A549 (cell line): Measurements from ENCODE around the gene UPF2. TPM values are rescaled to one million over a fixed set of nuclear protein-coding genes. Genes with fewer than 3 reads are reported as not detected.

Experiments used
- ATAC-seq, 2 experiments: fragments of 200-7000 bp in 1 of 2; fragments of >200 bp in 1 of 2; cut with Nextera tagmentation in 1 of 2; cut with Tn5 transposase in 1 of 2; 3 replicates each; pipeline versions ENCODE4 v1.8.0 to v1.9.1; 2018 to 2020; ENCODE audit warnings: mild to moderate bottlenecking in 1 of 2, moderate library complexity in 1 of 2
- CTCF ChIA-PET: fragments of 300-600 bp; sonication (Branson Sonifier 250); formaldehyde crosslinking; extraction: SDS; loops from one replicate; lab custom pipeline; 2021; ENCODE audit warnings: antibody characterized with exemption, inconsistent platforms; lab: Yijun Ruan, JAX
- POLR2A ChIA-PET: fragments of 350-600 bp; formaldehyde crosslinking; extraction: SDS; loops from one replicate; lab custom pipeline; 2021; ENCODE audit warnings: antibody characterized with exemption, inconsistent platforms; lab: Yijun Ruan, JAX
- DNase-seq, 2 experiments: peaks; one replicate each; pipeline versions ENCODE4 v3.0.0 to v3.0.0-alpha.2; 2011 to 2016; ENCODE audit warnings: low read depth in 1 of 2, low spot score in 1 of 2
- FAIRE-seq: peaks from 2 replicates; lab custom pipeline; 2011; peaks lifted over from hg19 to GRCh38; lab: Jason Lieb, UNC
- H3K27ac ChIP-seq, 2 experiments: fragments of >200 bp; sonication (Bioruptor Twin); formaldehyde crosslinking; 3 replicates each; pipeline ENCODE4 v1.5.1; 2016 to 2017
- H3K4me1 ChIP-seq: fragments of >200 bp; sonication (Bioruptor Twin); formaldehyde crosslinking; 3 replicates; pipeline ENCODE4 v1.6.1; 2016
- H3K4me2 ChIP-seq: fragments of >200 bp; sonication (Bioruptor Twin); formaldehyde crosslinking; 3 replicates; pipeline ENCODE4 v1.6.1; 2016
- H3K4me3 ChIP-seq: fragments of >200 bp; sonication (Bioruptor Twin); formaldehyde crosslinking; 3 replicates; pipeline ENCODE4 v1.5.1; 2016
- H3K9me3 ChIP-seq: fragments of >200 bp; sonication (Bioruptor Twin); formaldehyde crosslinking; 3 replicates; pipeline ENCODE4 v1.6.1; 2016
- BHLHE40 ChIP-seq: IDR thresholded peaks from 2 replicates; pipeline ENCODE4 v1.6.1; 2012; ENCODE audit warnings: low read depth, low read length, inconsistent platforms
- CBX2 ChIP-seq: fragments of 200-600 bp; sonication (generic); IDR thresholded peaks from 2 replicates; pipeline ENCODE4 v1.6.1; 2016; ENCODE audit warnings: low read depth, mild to moderate bottlenecking, borderline replicate concordance
- EHMT2 ChIP-seq: fragments of 200-600 bp; sonication (generic); IDR thresholded peaks from 2 replicates; pipeline ENCODE4 v1.6.1; 2016; ENCODE audit warnings: antibody characterized with exemption, low read depth, mild to moderate bottlenecking, moderate library complexity
- EP300 ChIP-seq, 2 experiments: fragments of >200 bp; sonication (Bioruptor Twin); formaldehyde crosslinking; IDR thresholded peaks; 2 replicates in 1 of 2; 3 replicates in 1 of 2; pipeline ENCODE4 v1.6.1; 2016 to 2017
- FOSL2 ChIP-seq, 2 experiments: fragments of 450-650 bp in 1 of 2; fragments of >200 bp in 1 of 2; sonication (Bioruptor Twin) in 1 of 2; formaldehyde crosslinking; IDR thresholded peaks; 2 replicates each; pipeline versions ENCODE4 v1.5.0 to v1.6.1; 2016 to 2020; ENCODE audit warnings: mild to moderate bottlenecking in 1 of 2, moderate library complexity in 1 of 2
- HDAC2 ChIP-seq: fragments of 200-600 bp; sonication (generic); IDR thresholded peaks from 2 replicates; pipeline ENCODE4 v1.6.1; 2016
- HOXB5 ChIP-seq: fragments of 250-450 bp; sonication (Bioruptor Pico); IDR thresholded peaks from 2 replicates; pipeline ENCODE4 v1.5.0; 2020; ENCODE audit warnings: mild to moderate bottlenecking, moderate library complexity
- KDM1A ChIP-seq: fragments of 200-600 bp; sonication (generic); IDR thresholded peaks from 2 replicates; pipeline ENCODE4 v1.6.1; 2016; ENCODE audit warnings: low read depth, mild to moderate bottlenecking
- KDM5A ChIP-seq: fragments of 200-600 bp; sonication (generic); IDR thresholded peaks from 2 replicates; pipeline ENCODE4 v1.6.1; 2016; ENCODE audit warnings: antibody characterized with exemption, mild to moderate bottlenecking
- MAX ChIP-seq: IDR thresholded peaks from 2 replicates; pipeline ENCODE4 v1.6.1; 2012
- MAZ ChIP-seq: fragments of 150-350 bp; IDR thresholded peaks from 2 replicates; pipeline ENCODE4 v1.6.1; 2014; ENCODE audit warnings: antibody characterized with exemption, low read depth, low read length, borderline replicate concordance
- NFE2L2 ChIP-seq: fragments of 150-350 bp; conservative IDR thresholded peaks from 2 replicates; pipeline ENCODE4 v1.6.1; 2014; ENCODE audit warnings: low read length
- NR3C1 ChIP-seq: fragments of >200 bp; sonication (Bioruptor Twin); formaldehyde crosslinking; IDR thresholded peaks from 3 replicates; pipeline ENCODE4 v1.6.1; 2017
- POLR2A ChIP-seq: IDR thresholded peaks from 2 replicates; pipeline ENCODE4 v1.6.1; 2012; ENCODE audit warnings: mild to moderate bottlenecking, low read length
- POLR2AphosphoS2 ChIP-seq: conservative IDR thresholded peaks from 2 replicates; pipeline ENCODE4 v1.6.1; 2012; ENCODE audit warnings: low read length, improper control_type of control experiment, inconsistent platforms
- REST ChIP-seq: fragments of 200-600 bp; sonication (generic); IDR thresholded peaks from 2 replicates; pipeline ENCODE4 v1.6.1; 2016; ENCODE audit warnings: antibody characterized with exemption, mild to moderate bottlenecking, moderate library complexity
- SMC3 ChIP-seq: fragments of >200 bp; sonication (Bioruptor Twin); formaldehyde crosslinking; IDR thresholded peaks from 3 replicates; pipeline ENCODE4 v1.6.1; 2018; ENCODE audit warnings: inconsistent platforms
- TFCP2L1 ChIP-seq: fragments of 250-450 bp; sonication (Bioruptor Pico); IDR thresholded peaks from 2 replicates; pipeline ENCODE4 v1.5.0; 2021; ENCODE audit warnings: mild to moderate bottlenecking
- WGBS: methylation state at CpG from one replicate; pipeline ENCODE4 v1.1.6; 2017; ENCODE audit errors: missing lambda C conversion rate; 5-methylcytosine and 5-hydroxymethylcytosine counted together
- polyA plus RNA-seq, 4 experiments: library from polyadenylated mRNA; depleted of rRNA in 3 of 4; stranded (reverse); fragments of >200 nt; fragmentation: RNase III in 1 of 4; extraction: RNeasy Plus Mini Kit Qiagen cat#74134 plus additional on column Dnase treatment in 1 of 4; gene quantifications; 2 replicates in 3 of 4; 3 replicates in 1 of 4; pipeline ENCODE4 v1.2.3, GENCODE V29; 2011 to 2017
- TF ChIP-seq, protein P1 (sequence below): fragments of 250-450 bp; sonication (Bioruptor Pico); IDR thresholded peaks from 2 replicates; pipeline ENCODE4 v1.5.0; 2020; ENCODE audit warnings: low read depth, mild to moderate bottlenecking, moderate library complexity
- TF ChIP-seq, protein P2 (sequence below): IDR thresholded peaks from 2 replicates; pipeline ENCODE4 v1.6.1; 2012; ENCODE audit warnings: low read depth, borderline replicate concordance

Gene UPF2
- polyA plus RNA-seq, 2 of the 4 experiments (the other 2 are of a cell fraction), result 16.5 to 21.6 TPM

GRCh38 chr10:11962176-11962575, 80.4 kb downstream of the UPF2 start:
- ChIA-PET POLR2A (no interaction called here), CTCF (interaction anchor here (0.7 to 3.4 kb wide), 3 partner anchors 24 to 294 kb away, joined by 3 to 11 read pairs (median 6); no protein-coding TSS in a partner anchor)
- Histone ChIP-seq H3K27ac (no peak overlapping the region), H3K4me2 (no peak overlapping the region), H3K9me3 (peaks cover 14% of the 10 kb centered on the region), H3K4me3 (no peak overlapping the region), H3K4me1 (peaks cover 19% of the 10 kb centered on the region)
- ATAC-seq (no peak), FAIRE-seq (no peak), DNase-seq (no peak)
- 92% methylated on average over 2 of the region's 2 CpGs for WGBS
- TF ChIP-seq FOSL2 (IDR thresholded peaks at IDR 0.05), result no peak
- no peak for TF ChIP-seq FOSL2 (CRISPR knock-in tag; IDR thresholded peaks at IDR 0.05)
- TF ChIP-seq MAX, result no peak
- TF ChIP-seq HDAC2, result no peak
- TF ChIP-seq BHLHE40, result no peak
- TF ChIP-seq NFE2L2, result no peak
- no peak for TF ChIP-seq TFCP2L1 (CRISPR knock-in tag)
- TF ChIP-seq, protein P1, sequence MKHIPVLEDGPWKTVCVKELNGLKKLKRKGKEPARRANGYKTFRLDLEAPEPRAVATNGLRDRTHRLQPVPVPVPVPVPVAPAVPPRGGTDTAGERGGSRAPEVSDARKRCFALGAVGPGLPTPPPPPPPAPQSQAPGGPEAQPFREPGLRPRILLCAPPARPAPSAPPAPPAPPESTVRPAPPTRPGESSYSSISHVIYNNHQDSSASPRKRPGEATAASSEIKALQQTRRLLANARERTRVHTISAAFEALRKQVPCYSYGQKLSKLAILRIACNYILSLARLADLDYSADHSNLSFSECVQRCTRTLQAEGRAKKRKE (CRISPR knock-in tag), result no peak
- no peak for TF ChIP-seq KDM5A
- TF ChIP-seq KDM1A, result no peak

- ChIA-PET CTCF (interaction anchor here (0.6 to 3.4 kb wide), 3 partner anchors 25 to 216 kb away, joined by 3 to 11 read pairs (median 4); no protein-coding TSS in a partner anchor), POLR2A (no interaction called here)
- Histone ChIP-seq H3K27ac (no peak overlapping the region), H3K9me3 (peaks cover 10% of the 10 kb centered on the region), H3K4me1 (peaks cover 19% of the 10 kb centered on the region), H3K4me2 (no peak overlapping the region), H3K4me3 (no peak overlapping the region)
- no peak for ATAC-seq
- WGBS, result 92% methylated on average over 4 of the region's 4 CpGs
- DNase-seq, result no peak
- no peak for FAIRE-seq
- TF ChIP-seq POLR2A (no peak), HOXB5 (CRISPR knock-in tag) (no peak), REST (no peak)
Observed at GRCh38 chr10:11961771-11962170, 80.8 kb downstream of the UPF2 start.

DNA sequence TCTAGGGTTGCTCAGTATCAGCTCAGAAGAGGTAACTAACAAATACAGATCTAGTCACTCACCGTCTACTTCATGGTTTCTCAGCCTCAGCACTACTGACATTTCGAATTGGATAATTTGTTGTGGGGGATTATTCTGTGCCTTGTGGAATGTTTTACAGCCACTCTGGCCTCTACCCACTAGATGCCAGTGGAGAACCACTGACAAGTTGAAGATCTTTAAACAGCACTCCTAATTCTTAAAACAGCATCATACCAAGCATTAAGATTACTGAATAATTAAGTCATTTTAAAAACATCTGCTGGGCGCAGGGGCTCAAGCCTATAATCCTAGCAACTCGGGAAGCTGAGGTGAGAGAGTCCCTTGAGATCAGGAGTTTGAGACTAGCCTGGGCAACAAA, 82.6 kb downstream of the UPF2 start:
- 92% methylated on average over 4 of the region's 4 CpGs for WGBS
- no peak overlapping the region for H3K4me2 ChIP-seq
- DNase-seq (no peak), FAIRE-seq (no peak), ATAC-seq (no peak)
- ChIA-PET POLR2A (no interaction called here), CTCF (interaction anchor here (0.9 to 1.5 kb wide), 5 partner anchors 27 to 261 kb away, joined by 3 to 4 read pairs (median 4); no protein-coding TSS in a partner anchor)
- TF ChIP-seq SMC3 (no peak), REST (no peak), NR3C1 (no peak), POLR2AphosphoS2 (no peak), CBX2 (no peak), MAZ (no peak), EHMT2 (no peak), EP300 (IDR thresholded peaks at IDR 0.05) (no peak), HDAC2 (no peak)
- TF ChIP-seq, protein P2, sequence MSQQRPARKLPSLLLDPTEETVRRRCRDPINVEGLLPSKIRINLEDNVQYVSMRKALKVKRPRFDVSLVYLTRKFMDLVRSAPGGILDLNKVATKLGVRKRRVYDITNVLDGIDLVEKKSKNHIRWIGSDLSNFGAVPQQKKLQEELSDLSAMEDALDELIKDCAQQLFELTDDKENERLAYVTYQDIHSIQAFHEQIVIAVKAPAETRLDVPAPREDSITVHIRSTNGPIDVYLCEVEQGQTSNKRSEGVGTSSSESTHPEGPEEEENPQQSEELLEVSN, result no peak
- H3K9me3 ChIP-seq, result no peaks in the 10 kb centered on the region
- peaks cover 19% of the 10 kb centered on the region for H3K4me1 ChIP-seq
- peak overlapping the region in 1 of 2 experiments; percentile 74; a peak in 2 of 6 replicates for H3K27ac ChIP-seq
- H3K4me3 ChIP-seq, result no peak overlapping the region
